Middle frontal gyrus (tissue), 1 donor: ENCODE results near the gene KCTD4.
"Not testable (repeated sequence)": the region's sequence is repeated elsewhere in the genome, so short reads cannot be mapped to it uniquely, and the experiment has no call there.

ENCODE experiments used
- DNase-seq: peaks from one replicate; pipeline ENCODE4 v3.0.0-alpha.2; 2015; ENCODE audit warnings: low spot score; ENCODE audit errors: extremely low spot score

KCTD4 gene

DNA sequence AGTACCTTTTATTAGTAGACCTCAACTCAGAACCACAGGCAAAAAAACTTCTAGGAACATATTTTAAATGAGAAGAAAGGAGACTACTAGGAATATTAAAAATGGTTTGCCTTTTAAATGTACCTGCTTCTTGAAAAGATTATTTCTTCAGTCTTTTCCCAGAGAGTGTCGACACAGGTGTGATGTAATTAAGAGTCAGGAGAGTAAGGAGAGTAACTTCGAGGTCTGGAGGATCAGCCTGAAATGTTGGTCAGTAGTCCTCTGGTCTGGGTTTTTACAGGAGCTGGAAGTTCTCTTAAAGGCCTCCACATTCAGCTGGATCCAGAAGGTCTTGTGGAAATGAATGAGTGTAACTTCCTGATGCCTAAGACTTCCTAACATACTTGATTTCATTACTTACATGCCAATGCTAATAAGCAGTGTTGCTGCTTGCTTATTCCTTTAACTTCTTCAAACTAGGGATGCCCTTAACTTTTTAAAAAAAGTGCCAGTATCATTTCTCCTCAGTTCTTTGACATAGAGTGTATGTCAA is at the start of gene KCTD4:
Gene KCTD4 (minus strand): TSS at position 345 of the 532 bp plus-strand sequence. CDS start 6,478 bp downstream, outside the sequence.
- DNase-seq: no peak

DNA sequence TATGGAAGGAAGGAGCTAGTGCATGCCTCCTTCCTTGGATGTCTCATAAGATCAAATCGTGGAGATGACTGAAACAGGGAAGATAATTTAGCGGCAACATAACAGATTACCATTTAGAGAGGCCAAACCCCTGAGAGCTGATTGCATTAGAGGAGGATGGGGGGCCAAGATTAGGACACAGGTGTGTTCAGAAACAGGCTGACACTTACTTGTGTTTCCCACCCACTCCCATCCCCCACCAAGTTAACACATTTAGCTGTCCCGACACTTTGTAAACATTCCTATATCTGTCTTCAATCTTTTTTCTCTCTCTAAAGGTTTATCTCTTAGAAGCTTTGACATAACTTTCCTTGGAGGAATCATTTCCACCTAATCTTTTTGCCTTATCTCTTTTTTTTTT is 48.8 kb upstream of the KCTD4 start:
- no peak for DNase-seq

- not testable (repeated sequence) for DNase-seq
Observed at GRCh38 chr13:45244736-45245135, 43.9 kb upstream of the KCTD4 start.

GRCh38 chr13:45243077-45243476 is 42.2 kb upstream of the KCTD4 start:
- DNase-seq: no peak

DNA sequence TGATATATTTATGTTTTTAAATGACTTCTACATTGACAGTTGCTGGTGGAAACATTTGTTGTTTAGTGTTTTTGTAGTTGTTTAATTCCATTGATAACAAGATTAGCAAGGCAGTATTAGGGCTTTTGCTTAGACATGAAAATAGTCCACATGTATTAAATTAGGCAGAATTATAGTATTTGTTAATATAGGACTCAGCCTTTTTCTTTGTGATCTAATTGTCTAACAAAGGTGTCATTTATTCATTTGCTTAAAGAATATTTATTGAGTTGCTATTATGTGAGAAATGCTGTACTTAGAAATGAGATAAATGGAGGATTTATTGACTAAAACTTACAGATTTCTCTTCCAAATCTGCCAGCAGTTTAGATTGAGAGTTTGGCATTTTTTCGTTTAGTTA is 41.7 kb upstream of the KCTD4 start:
- no peak for DNase-seq

- DNase-seq: no peak
Observed at GRCh38 chr13:45242070-45242469, 41.2 kb upstream of the KCTD4 start.

GRCh38 chr13:45240143-45240542 is 39.3 kb upstream of the KCTD4 start:
- no peak for DNase-seq

DNA sequence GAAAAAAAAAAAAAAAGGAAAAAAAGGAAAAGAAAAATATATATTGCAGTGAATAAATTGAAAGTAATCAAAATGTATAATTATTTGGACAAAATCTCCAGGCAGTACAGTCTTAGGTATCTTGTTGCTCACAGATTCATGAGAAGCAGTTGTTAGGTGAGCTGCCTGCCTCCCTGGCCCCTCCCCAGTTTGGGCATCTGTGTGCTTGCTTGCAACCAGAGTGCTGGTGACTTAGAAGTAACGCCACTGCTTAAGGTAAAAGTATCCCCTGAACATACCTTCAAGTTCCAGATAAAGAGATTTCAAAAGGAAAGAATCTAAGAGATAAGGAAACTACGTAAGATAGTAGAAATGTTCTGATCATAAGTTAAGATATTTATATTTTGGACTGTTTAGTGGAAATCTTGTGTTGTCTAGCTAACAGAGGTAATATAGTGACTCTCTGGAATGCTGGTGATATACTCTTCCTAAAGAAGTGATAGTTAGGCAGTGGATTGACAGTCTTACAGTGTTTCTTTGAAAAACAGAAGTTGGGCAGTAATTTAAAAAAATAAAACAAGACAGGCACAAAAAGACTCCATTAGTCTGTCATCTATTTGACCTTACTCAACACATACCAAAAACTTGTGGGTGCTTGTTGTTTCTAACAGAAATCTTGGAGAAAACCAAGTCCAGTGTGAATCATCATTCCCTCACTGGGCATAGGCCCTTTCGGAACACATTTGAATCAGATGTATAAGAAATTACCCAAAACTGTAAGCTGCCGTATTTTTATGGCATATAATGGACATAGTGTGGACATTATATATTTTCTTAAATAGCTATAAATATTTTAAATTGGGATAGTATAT is 38.3 kb upstream of the KCTD4 start:
- no peak for DNase-seq

DNA sequence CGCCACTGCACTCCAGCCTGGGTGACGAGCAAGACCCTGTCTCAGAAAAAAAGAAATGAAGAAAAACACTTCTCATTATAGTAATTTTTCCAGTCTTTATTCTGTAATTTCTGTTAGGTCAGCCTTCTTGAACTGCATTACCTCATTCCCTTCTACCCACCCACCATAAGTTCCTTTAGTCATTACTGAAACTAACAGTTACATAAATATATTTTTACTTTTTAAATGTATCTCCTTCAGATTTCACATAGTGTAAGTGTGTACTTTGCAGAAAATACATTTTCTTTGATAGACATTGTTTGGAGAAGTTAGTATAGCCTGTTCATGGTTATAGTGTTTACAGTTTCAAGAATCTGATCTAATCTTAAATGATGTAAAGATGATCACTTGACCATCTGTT is 31.7 kb upstream of the KCTD4 start:
- no peak for DNase-seq

- no peak for DNase-seq
Observed at GRCh38 chr13:45231722-45232121, 30.9 kb upstream of the KCTD4 start.

GRCh38 chr13:45231305-45231704 is 30.5 kb upstream of the KCTD4 start:
- DNase-seq: no peak

DNA sequence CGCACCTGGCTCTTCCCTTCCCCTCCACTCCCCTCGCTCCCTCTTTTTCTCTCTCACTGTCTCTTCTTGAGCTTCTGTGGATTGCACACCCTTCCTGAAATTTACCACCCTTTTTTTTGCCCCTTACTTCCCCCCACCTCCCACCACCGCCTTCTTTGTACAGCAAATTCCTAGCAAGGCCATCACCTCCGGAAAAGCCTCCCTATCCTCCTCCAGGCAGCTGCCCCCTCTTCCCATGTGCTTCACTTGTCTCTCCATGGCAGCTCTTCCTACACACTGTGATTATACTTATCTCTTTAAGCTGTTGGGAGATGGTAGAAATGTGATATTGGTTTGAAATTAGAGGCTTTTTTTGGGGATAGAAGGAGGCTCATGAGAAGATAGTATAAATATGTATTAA is 28.3 kb upstream of the KCTD4 start:
- no peak for DNase-seq

DNA sequence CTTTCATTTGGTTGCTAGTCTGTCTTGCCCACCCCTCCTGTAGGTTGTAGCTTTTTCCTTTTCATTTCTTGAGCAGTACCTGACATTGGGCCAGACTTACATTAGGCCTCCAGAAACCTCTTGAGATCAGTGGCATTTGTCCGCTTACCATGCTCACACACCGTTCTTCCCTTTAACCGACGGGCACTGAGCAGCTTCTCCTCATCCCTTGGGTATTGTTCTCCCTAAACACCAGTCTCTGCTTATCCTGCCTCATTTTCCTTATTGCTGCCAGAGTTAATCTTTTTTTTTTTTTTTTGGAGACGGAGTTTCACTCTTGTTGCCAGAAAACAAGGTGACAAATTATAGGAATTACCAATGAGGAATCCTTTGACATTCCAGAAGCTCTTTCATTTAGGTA is 27.2 kb upstream of the KCTD4 start:
- DNase-seq: no peak

DNA sequence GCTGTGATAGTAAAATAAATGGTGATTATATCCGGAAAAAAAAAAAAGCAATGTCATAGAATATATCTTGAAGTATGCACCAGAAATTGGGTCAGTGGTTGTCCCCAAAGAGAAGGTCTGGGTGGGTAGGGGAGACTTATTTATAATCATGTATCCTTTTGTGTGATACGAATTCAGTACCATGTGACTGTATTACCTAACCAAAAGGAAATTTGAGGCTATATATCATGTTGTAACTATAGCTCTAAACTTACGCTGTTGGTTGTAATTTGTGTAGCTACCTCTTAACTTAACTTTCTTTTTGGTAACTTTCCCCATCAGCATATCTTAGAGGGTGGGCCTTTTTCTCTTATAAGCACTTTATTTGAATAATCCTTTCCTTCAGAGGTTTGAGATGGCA is 25.2 kb upstream of the KCTD4 start:
- no peak for DNase-seq

GRCh38 chr13:45225370-45225769 is 24.5 kb upstream of the KCTD4 start:
- no peak for DNase-seq

GRCh38 chr13:45224176-45224575 is 23.3 kb upstream of the KCTD4 start:
- no peak for DNase-seq

DNA sequence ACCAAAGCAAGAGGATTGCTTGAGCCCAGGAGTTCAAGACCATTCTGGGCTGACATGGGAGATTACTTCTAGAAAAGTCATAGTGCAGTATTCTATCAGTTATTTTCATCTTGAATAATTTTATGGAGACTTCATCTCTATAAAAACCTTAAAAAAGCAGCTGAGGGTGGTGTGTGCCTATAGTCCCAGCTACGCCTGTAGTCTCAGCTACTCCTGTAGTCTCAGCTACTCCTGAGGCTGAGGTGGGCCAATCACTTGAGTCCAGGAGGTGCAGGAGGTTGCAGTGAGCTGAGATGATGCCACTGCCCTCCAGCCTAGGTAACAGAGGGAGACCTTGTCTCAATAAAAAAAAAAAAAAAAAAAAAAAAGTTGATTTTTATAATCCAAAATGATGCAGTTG is 22.1 kb upstream of the KCTD4 start:
- DNase-seq: no peak

DNA sequence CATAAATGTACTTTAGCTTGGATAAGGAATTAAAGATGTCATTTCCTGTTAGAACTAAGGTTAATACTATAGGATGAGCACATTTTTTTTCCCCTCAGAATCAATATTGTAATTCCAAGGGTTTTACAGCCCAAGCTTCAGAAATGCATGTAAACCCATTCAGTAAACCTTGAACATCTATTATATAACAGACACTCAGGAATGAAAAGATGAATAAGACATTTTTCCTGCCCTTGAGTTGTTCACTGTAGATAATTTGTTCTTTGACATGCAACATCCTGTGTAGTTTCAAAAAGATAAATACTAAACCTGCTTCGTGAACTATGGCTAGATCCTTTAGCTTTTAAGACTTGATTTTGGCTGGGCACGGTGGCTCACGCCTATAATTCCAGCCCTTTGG is 21.7 kb upstream of the KCTD4 start:
- DNase-seq: no peak

- no peak for DNase-seq
Observed at GRCh38 chr13:45220403-45220802, 19.6 kb upstream of the KCTD4 start.

DNA sequence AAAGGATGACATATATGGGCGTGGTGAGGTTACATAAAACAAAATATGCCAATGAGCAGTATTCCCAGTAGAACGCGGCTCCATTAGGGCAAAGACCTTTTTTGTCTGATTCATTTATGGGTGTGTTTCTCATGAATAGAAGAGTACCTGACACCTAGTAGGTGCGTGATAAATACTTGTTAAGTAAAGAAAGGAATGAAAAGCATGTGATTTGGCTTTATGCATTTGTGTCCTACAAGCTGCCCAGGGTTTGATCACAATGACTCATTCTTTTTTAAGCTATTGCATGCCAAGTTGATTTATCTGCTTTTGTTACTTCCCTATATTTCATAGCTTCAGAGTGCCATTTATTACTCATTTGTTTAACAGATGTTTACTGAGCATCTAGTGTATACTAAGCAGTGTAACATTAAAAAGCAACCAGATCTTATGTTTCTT is 19.1 kb upstream of the KCTD4 start:
- no peak for DNase-seq

GRCh38 chr13:45219123-45219891 is 18.5 kb upstream of the KCTD4 start:
- DNase-seq: no peak

DNA sequence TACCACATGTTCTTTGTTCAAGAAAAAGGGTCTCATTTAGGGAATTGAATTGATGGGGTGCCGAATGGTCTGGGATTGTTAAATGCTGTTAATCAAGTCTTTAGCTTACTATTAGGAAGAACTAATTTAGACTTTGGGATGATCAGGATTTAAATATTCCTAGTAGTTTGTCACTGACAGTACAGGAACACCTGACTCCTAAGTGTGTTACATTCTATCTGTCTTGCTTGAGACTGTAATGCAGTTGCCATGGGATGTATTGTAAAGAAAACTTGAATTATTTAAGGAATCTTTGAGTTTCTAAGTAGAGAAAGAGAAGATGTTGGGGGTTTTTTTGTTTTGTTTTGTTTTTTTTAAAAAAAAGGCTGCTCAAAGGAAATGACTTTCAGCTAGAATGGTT is 17.8 kb upstream of the KCTD4 start:
- DNase-seq: no peak
